ENCODE results near the gene PRSS38.
"Not testable (repeated sequence)": the region's sequence is repeated elsewhere in the genome, so short reads cannot be mapped to it uniquely, and the experiment has no call there.

PRSS38 gene

GRCh38 chr1:227854189-227854588 lies 38.7 kb downstream of the PRSS38 start:
- DNase-seq (ENCODE audit: low read depth) = no peak
- no peak overlapping the region for H3K4me3 ChIP-seq (ENCODE audit: low read depth, low read length)
- TF ChIP-seq CTCF (IDR thresholded peaks at IDR 0.05; ENCODE audit: low read depth, low read length, missing control alignments) = no peak

DNA sequence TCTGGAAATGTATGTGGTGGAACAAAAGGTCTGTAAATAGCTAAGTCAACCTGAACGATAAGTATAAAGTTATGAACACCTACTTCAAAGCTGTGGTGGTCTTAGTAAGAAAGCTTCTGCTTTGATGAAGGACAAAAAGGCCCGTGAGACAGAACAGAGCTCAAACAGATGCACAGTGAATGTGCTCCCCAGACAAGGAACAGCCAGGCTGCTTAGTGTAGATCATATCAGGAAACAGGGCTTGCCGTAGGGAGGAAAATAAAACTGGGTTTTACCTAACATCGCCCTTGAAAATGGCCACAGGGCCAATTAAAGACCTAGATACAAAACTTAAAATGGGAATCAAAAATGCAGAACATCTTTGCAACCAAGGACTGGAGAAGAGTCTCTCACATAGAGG lies 40.2 kb downstream of the PRSS38 start:
- TF ChIP-seq CTCF (IDR thresholded peaks at IDR 0.05; ENCODE audit: low read depth, low read length, missing control alignments) = no peak
- no peak overlapping the region for H3K4me3 ChIP-seq (ENCODE audit: low read depth, low read length)
- DNase-seq (ENCODE audit: low read depth) = no peak

DNA sequence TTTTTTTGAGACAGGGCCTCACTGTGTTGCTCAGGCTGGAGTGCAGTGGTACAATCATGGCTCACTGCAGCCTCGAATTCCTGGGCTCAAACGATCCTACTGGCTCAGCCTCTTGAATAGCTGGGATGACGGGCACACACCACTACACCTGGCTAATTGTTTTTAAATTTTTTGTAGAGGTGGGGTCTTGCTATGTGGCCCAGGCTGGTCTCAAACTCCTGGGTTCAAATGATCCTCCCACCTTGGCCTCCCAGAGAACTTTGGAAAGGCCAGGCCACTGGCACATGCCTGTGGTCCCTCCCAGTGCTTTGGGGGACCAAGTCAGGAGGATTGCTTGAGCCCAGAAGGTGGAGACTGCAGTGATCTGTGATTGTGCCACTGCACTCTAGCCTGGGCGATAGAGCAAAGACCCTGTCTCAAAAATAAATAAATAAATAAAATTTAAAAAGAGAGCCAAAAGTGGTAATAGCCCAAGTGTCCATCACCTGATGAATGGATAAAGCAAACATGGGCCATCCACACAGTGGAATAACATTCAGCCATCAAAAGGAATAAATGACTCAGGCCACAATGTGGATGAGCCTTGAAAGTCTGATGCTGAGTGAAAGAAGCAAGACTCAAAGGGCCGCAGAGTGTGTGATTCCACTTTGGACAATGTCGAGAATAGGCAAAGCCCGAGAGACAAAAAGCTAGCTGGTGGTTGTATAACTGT lies 40.8 kb downstream of the PRSS38 start:
- no peak for DNase-seq (ENCODE audit: low read depth)
- TF ChIP-seq CTCF (IDR thresholded peaks at IDR 0.05; ENCODE audit: low read depth, low read length, missing control alignments) = no peak
- no peak overlapping the region for H3K4me3 ChIP-seq (ENCODE audit: low read depth, low read length)

- no peak for TF ChIP-seq CTCF (IDR thresholded peaks at IDR 0.05; ENCODE audit: low read depth, low read length, missing control alignments)
- DNase-seq (ENCODE audit: low read depth) = no peak
- no peak overlapping the region for H3K4me3 ChIP-seq (ENCODE audit: low read depth, low read length)
Observed at GRCh38 chr1:227864882-227865281, 49.4 kb downstream of the PRSS38 start.

- TF ChIP-seq CTCF (IDR thresholded peaks at IDR 0.05; ENCODE audit: low read depth, low read length, missing control alignments) = no peak
- DNase-seq (ENCODE audit: low read depth) = no peak
- no peak overlapping the region for H3K4me3 ChIP-seq (ENCODE audit: low read depth, low read length)
Observed at GRCh38 chr1:227869279-227869842, 53.9 kb downstream of the PRSS38 start.

- TF ChIP-seq CTCF (IDR thresholded peaks at IDR 0.05; ENCODE audit: low read depth, low read length, missing control alignments) = no peak
- no peak overlapping the region for H3K4me3 ChIP-seq (ENCODE audit: low read depth, low read length)
- DNase-seq (ENCODE audit: low read depth) = no peak
Observed at GRCh38 chr1:227869851-227870305, 54.4 kb downstream of the PRSS38 start.

DNA sequence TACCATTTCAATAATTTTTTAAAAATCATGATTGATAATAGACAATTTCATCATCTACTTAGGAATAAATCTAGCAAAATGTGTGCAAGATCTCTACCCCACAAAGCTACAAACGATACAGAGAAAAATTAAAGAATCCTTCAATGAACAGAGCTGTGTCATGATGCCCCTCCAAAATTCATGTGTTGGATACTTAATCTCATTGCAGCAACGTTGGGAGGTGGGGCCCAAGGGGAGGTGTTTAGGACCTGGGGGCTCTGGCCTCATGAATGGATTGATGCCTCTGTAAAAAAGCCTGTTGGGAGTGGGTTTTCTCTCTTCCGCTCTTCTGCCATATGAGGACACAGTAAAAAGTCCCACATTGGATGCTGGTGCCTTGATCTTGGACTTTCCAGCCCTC lies 54.9 kb downstream of the PRSS38 start:
- H3K4me3 ChIP-seq (ENCODE audit: low read depth, low read length) = no peak overlapping the region
- TF ChIP-seq CTCF (IDR thresholded peaks at IDR 0.05; ENCODE audit: low read depth, low read length, missing control alignments) = no peak
- no peak for DNase-seq (ENCODE audit: low read depth)

DNA sequence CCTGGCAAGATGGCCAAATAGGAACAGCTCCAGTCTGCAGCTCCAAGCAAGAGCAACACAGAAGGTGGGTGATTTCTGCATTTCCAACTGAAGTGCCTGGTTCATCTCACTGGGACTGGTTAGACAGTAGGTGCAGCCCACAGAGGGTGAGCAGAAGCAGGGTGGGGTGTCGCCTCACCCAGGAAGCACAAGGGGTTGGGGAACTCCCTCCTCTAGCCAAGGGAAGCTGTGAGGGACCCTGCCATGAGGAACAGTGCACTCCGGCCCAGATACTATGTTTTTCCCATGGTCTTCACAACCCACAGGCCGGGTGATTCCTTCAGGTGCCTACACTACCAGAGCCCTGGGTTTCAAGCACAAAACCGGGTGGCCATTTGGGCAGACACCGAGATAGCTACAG lies 56.4 kb downstream of the PRSS38 start:
- not testable (repeated sequence) for H3K4me3 ChIP-seq (ENCODE audit: low read depth, low read length); DNase-seq (ENCODE audit: low read depth)

DNA sequence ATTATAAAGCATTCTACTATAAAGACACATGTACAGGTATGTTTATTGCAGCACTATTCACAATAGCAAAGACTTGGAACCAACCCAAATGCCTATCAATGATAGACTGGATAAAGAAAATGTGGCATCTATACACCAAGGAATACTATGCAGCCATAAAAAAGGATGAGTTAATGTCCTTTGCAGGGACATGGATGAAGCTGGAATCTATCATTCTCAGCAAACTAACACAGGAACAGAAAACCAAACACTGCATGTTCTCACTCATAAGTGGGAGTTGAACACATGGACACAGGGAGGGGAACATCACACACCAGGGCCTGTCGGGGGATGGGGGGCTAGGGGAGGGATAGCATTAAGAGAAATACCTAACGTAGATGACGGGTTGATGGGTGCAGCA lies 62.3 kb downstream of the PRSS38 start:
- not testable (repeated sequence) for DNase-seq (ENCODE audit: low read depth); H3K4me3 ChIP-seq (ENCODE audit: low read depth, low read length)

Measured in GM12864 (cell line).